Esophagus mucosa (tissue), 1 donor: Measurements from ENCODE around the gene TMEM26. TPM values are rescaled to one million over a fixed set of nuclear protein-coding genes. Genes with fewer than 3 reads are reported as not detected.
A peak's percentile ranks its signal among the peaks of the same experiment; 100 is the strongest.
"Not testable (repeated sequence)": the region's sequence is repeated elsewhere in the genome, so short reads cannot be mapped to it uniquely, and the experiment has no call there.

Experiments used
- ATAC-seq: fragments of 200-7000 bp; cut with Tn5 transposase; one replicate; pipeline ENCODE4 v1.9.1; 2020
- total RNA-seq: library from RNA; stranded (reverse); gene quantifications from one replicate; pipeline ENCODE4 v1.2.4, GENCODE V29; 2023
- donor health status: DM: yes; HTN: yes; CAD: no.

TMEM26 gene
- total RNA-seq, 1 donor from 2014 or later = 0.24 TPM

GRCh38 chr10:61398366-61399129 lies 54.6 kb downstream of the TMEM26 start:
- no peak for ATAC-seq

GRCh38 chr10:61397175-61397986 lies 55.8 kb downstream of the TMEM26 start:
- peak; percentile 67 for ATAC-seq

- no peak for ATAC-seq
Measured at GRCh38 chr10:61391281-61391680, 61.9 kb downstream of the TMEM26 start.

GRCh38 chr10:61390851-61391250 lies 62.3 kb downstream of the TMEM26 start:
- no peak for ATAC-seq

GRCh38 chr10:61389887-61390286 lies 63.3 kb downstream of the TMEM26 start:
- ATAC-seq = no peak

GRCh38 chr10:61388986-61389385 lies 64.2 kb downstream of the TMEM26 start:
- ATAC-seq = not testable (repeated sequence)

- ATAC-seq = no peak
Measured at GRCh38 chr10:61385231-61386001, 67.8 kb downstream of the TMEM26 start.

- not testable (repeated sequence) for ATAC-seq
Measured at GRCh38 chr10:61381153-61381552, 72.0 kb downstream of the TMEM26 start.

- ATAC-seq = no peak
Measured at GRCh38 chr10:61378865-61379264, 74.3 kb downstream of the TMEM26 start.

GRCh38 chr10:61376908-61377368 lies 76.2 kb downstream of the TMEM26 start:
- no peak for ATAC-seq

- ATAC-seq = no peak
Measured at GRCh38 chr10:61376377-61376776, 76.8 kb downstream of the TMEM26 start.

- ATAC-seq = no peak
Measured at GRCh38 chr10:61366365-61366764, 86.8 kb downstream of the TMEM26 start.

GRCh38 chr10:61364619-61365018 lies 88.6 kb downstream of the TMEM26 start:
- ATAC-seq = no peak

- no peak for ATAC-seq
Measured at GRCh38 chr10:61363006-61363405, 90.2 kb downstream of the TMEM26 start.

GRCh38 chr10:61359452-61359851 lies 93.7 kb downstream of the TMEM26 start:
- no peak for ATAC-seq

GRCh38 chr10:61357687-61358086 lies 95.5 kb downstream of the TMEM26 start:
- ATAC-seq = no peak

Other genes starting within 250 kb of the TMEM26 start
- not detected for gene CABCOCO1, start 209.5 kb upstream of the TMEM26 start, total RNA-seq